GM12875 (cell line): ENCODE results near the gene TMEM151B.
A peak's percentile ranks its signal among the peaks of the same experiment; 100 is the strongest.

ENCODE experiments used
- H3K4me3 ChIP-seq: one replicate; pipeline ENCODE4 v1.5.1; 2011; ENCODE audit warnings: low read depth, low read length, control low read depth
- TF ChIP-seq, protein P1 (sequence below): IDR thresholded peaks from 2 replicates; pipeline ENCODE4 v1.5.1; 2011; ENCODE audit warnings: low read depth, mild to moderate bottlenecking, control low read depth, inconsistent platforms, low read length, moderate library complexity, borderline replicate concordance; ENCODE audit not compliant: insufficient read depth

TMEM151B gene

DNA sequence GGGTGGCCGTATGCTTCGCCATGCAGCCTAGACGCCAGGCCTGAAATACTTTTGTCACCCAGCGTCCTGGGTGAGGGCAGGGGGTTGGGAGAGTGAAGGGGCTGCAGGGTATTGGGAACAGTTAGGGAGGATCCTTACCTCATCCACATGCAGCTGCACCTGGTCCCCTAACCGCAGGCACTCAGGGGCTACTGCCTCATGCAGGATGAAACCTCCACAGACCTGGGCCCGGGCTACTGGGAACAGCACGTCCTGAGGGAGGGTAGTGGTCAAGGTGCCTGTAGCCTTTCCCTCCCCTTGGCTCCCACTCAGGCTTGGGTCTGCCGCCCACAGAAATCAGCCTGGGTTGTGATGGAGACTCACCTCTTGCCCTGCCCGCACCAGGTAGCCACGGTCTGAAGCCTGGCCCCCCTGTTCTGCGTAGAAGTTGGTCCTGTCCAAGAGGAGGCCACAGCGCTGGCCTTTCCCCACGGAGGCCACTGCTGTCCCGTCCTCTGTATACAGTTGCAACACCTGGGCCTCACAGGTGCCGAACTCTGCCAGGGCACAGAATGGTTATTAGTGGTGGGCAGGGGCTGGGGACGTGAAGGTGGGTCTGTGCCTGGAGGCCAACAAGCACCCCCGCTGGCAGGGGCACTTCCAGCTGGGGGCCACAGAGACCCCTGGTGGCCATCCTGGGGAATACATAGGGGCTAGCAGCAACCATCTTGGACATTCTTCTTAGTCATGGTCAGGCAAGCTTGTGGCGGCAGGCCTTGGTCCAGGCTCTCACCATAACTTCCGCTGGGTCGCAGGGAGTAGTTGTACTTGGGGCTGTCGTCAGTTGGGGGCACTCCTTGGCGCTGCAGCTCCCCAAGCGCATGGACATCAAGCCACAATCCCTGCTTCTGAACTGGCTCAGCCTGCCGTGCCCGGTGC is 34.3 kb downstream of the TMEM151B start:
- H3K4me3 ChIP-seq = no peak overlapping the region
- TF ChIP-seq, protein P1, sequence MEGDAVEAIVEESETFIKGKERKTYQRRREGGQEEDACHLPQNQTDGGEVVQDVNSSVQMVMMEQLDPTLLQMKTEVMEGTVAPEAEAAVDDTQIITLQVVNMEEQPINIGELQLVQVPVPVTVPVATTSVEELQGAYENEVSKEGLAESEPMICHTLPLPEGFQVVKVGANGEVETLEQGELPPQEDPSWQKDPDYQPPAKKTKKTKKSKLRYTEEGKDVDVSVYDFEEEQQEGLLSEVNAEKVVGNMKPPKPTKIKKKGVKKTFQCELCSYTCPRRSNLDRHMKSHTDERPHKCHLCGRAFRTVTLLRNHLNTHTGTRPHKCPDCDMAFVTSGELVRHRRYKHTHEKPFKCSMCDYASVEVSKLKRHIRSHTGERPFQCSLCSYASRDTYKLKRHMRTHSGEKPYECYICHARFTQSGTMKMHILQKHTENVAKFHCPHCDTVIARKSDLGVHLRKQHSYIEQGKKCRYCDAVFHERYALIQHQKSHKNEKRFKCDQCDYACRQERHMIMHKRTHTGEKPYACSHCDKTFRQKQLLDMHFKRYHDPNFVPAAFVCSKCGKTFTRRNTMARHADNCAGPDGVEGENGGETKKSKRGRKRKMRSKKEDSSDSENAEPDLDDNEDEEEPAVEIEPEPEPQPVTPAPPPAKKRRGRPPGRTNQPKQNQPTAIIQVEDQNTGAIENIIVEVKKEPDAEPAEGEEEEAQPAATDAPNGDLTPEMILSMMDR = peak; percentile 71

DNA sequence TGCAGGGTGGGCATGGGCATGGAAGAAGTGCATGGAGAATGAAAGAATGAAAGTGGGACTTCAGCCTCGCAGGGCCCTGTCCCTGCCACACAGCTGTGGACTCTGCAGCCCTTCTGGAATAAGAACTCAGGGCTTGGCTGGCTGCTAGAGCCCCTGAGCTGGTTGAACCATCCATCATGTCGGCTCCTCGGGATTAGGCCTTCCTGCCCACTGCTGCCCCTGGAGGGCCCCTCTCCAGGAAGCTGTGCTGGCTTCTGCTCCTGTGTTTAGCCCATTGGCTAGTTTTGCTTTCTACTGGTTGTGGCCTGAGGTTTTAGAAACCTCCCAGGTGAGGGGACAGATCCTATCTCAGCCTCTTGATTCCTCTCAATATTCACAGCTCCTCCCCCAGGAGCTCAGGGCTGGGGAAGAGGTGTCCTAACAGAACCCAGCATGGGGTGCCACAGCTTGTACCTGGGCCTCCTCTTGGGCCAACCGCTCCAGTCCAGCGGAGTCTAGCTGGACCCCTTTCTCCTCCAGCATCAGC is 35.0 kb downstream of the TMEM151B start:
- H3K4me3 ChIP-seq = no peak overlapping the region
- TF ChIP-seq, protein P1 = no peak

DNA sequence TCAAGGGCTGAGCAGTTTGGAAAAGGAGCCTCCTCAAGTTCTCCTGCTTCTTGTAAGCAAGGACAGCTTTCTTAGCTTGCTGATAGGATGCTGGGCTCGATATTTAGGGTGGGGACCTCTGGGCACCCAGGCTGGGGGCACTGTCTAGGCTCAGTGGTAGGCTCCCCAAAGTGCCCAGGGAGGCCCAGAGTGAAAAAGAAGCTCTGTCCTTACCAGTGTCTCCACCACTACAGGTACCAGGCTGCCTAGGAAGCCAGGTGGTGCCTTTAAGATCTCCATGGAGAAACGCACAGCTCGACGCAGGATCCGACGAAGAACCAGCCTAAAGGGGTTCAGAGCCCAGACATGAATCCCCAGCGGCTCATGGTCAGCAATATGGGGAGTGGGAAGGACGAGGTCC is 36.5 kb downstream of the TMEM151B start:
- TF ChIP-seq, protein P1 = no peak
- H3K4me3 ChIP-seq = no peak overlapping the region

DNA sequence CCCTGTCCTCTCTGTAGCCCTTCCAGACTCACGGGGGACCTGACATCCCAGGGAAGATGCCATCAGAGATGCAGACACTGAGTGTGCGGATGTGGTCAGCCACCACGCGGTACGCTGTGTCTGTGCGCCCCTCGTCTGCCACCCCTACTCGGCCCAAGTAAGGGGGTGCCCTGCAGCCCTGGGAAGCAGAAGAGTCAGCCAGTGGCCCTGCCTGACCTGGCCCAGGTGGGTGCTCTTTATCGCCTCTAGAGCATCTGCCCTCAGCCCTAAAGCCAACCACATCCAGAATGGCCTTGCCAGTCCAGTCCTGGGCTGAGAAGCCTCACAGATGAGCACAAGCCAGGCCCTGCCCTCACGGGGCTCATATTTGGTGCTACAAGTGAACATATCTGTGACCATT is 37.0 kb downstream of the TMEM151B start:
- TF ChIP-seq, protein P1 = no peak
- no peak overlapping the region for H3K4me3 ChIP-seq

DNA sequence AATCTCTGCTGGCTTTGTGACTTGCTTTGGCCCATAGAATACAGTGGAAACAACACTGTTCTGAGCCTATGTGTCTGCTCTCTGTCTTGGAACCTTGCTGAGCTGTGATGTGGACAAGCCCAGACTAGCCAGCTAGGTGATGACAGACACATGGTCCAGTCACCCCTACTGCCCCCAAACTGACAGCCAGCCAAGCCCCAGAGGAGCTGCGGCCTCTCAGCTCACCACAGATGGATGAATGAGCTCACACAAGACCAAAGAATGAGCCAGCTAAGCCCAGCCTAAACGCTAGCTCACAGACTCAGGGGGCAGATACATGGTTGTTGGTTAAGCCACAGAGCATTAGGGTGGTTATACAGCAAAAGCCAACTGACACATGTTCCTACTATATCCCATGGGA is 38.8 kb downstream of the TMEM151B start:
- no peak overlapping the region for H3K4me3 ChIP-seq
- TF ChIP-seq, protein P1 = no peak

DNA sequence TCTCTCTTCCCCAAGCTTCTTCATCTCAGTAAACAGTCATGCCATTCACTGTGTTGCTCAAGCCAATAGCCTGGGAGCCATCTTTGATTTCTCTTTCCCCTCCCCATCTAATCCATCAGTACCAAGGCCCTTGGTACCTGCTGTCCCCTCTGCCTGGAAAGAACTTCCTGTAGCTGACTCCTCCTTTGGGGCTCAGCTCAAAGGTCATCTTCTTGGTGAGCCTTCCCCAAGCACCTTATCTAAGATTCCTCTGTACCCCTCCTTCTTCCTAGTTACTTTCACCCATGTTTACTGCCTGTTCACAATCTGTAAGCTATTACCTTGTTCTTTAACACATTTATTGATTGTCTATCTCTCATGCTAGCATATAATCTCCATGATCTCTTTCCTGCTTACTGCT is 39.4 kb downstream of the TMEM151B start:
- H3K4me3 ChIP-seq = no peak overlapping the region
- TF ChIP-seq, protein P1 = no peak

DNA sequence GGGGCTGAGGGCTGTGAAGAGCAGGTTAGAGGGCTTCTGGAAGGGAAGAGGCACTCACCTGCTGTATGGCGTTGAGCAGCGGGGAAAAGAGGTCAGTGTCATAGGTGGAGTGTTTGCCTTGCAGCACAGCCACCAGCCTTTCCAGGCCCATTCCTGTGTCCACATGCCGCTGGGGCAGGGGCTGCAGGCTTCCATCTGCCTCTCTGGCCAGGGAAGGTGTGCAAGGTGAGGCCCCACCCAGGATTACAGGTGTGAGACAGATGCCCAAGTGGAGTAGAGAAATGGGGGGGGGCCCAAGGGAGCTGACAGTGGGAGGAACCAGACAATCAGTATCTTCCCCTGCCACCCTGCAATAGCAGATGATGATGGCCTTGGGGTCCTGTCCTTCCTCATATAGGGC is 40.0 kb downstream of the TMEM151B start:
- TF ChIP-seq, protein P1 = no peak

More for the DNA sequence above, 40.0 kb downstream of the TMEM151B start:
- H3K4me3 ChIP-seq = no peak overlapping the region
